ENCODE data around the gene C2CD4D. TPM values are rescaled to one million over a fixed set of nuclear protein-coding genes. Genes with fewer than 3 reads are reported as not detected.

Gene C2CD4D
- total RNA-seq, 1 experiment from 2014 or later = 1.4 TPM

DNA sequence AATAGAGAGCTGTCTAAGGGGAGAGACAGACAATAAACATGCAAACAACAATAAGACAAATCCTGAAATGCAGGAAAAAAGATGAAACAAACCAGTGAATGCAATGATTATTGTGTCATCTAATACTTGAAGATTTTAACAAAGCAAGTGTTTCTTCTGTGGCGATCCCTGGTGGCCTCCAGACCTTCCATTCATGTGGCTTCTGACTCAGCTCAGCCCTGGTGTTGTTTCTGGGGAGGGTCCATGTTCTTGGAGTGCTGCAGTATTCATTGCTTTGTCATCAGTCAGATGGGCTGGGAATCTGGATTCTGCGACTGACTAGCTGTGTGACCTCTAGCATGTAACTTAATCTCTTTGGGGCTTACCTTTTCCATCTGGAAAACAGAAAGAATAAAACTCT lies 1.5 kb upstream of the C2CD4D start:
- intact Hi-C loops (cut with micrococcal nuclease; ENCODE audit: unreplicated experiment) = no loop called here
- H3K4me3 ChIP-seq = peak overlapping the region; percentile 57; the same call in 1 of the 2 replicates
- H3K27ac ChIP-seq = peak overlapping the region; percentile 86; the same call in 1 of the 2 replicates
- H3K9me3 ChIP-seq (ENCODE audit: insufficient read depth, low read depth) = no peaks in the 10 kb centered on the region
- CTCF ChIA-PET = no interaction called here
- no TSS peak for BruUV-seq (replicated peaks)
- H3F3A ChIP-seq (ENCODE audit: insufficient read depth, low read depth) = peaks cover 26% of the 10 kb centered on the region
- peaks cover 31% of the 10 kb centered on the region for H3K4me1 ChIP-seq (replicated peaks; ENCODE audit: insufficient read depth)
- peak; percentile 22 to 32 for DNase-seq
- no peak overlapping the region for H2AFZ ChIP-seq
- POLR2A ChIA-PET (ENCODE audit: unreplicated experiment) = interaction anchor here (0.6 kb wide), 2 partner anchors 131 to 148 kb away, joined by 3 to 9 read pairs; no protein-coding TSS in a partner anchor
- no peaks in the 10 kb centered on the region for H3K36me3 ChIP-seq (ENCODE audit: low read depth)
- no peak for TF ChIP-seq EZH2 (IDR thresholded peaks at IDR 0.05; ENCODE audit: low read depth)
- TF ChIP-seq, protein P1, sequence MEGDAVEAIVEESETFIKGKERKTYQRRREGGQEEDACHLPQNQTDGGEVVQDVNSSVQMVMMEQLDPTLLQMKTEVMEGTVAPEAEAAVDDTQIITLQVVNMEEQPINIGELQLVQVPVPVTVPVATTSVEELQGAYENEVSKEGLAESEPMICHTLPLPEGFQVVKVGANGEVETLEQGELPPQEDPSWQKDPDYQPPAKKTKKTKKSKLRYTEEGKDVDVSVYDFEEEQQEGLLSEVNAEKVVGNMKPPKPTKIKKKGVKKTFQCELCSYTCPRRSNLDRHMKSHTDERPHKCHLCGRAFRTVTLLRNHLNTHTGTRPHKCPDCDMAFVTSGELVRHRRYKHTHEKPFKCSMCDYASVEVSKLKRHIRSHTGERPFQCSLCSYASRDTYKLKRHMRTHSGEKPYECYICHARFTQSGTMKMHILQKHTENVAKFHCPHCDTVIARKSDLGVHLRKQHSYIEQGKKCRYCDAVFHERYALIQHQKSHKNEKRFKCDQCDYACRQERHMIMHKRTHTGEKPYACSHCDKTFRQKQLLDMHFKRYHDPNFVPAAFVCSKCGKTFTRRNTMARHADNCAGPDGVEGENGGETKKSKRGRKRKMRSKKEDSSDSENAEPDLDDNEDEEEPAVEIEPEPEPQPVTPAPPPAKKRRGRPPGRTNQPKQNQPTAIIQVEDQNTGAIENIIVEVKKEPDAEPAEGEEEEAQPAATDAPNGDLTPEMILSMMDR (conservative IDR thresholded peaks at IDR 0.05) = no peak
- H3K27me3 ChIP-seq (ENCODE audit: insufficient read depth, low read depth) = no peaks in the 10 kb centered on the region
- H4K20me1 ChIP-seq (ENCODE audit: insufficient read depth) = no peaks in the 10 kb centered on the region
- peak overlapping the region; percentile 77 for H3K4me2 ChIP-seq
- H3K79me2 ChIP-seq (ENCODE audit: low read depth) = peaks cover 18% of the 10 kb centered on the region; the same call in 1 of the 2 replicates
- H3K9me2 ChIP-seq (ENCODE audit: insufficient read depth) = no peaks in the 10 kb centered on the region

DNA sequence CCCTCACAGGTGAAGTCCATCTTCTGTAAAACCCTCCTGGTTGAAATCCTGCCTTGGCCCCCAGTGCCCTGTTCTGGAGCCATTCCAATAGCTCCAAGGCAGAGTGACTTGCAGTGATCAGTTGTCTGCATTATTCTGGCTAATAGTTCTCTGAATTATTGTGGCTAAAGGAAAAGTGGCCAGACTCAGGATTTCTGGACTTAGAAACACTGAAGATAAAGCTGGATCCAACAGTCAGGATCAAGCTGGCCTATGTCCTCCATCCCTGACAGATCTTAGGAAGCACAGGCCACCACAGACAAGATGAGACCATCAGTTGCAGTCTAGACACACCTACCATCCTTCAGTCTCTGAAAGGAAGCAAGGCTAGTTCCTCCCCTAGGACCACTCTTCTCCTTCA lies 801 bp upstream of the C2CD4D start:
- BruUV-seq (replicated peaks) = TSS peak; percentile 66
- Histone ChIP-seq H4K20me1 (ENCODE audit: insufficient read depth) (no peaks in the 10 kb centered on the region), H3K4me1 (replicated peaks; ENCODE audit: insufficient read depth) (peaks cover 35% of the 10 kb centered on the region), H2AFZ (peak overlapping the region; percentile 80; the same call in 1 of the 2 replicates), H3K4me2 (peak overlapping the region; percentile 77), H3K4me3 (peak overlapping the region; percentile 57), H3K27ac (peak overlapping the region; percentile 86), H3K36me3 (ENCODE audit: low read depth) (no peaks in the 10 kb centered on the region), H3K9me3 (ENCODE audit: insufficient read depth, low read depth) (no peaks in the 10 kb centered on the region), H3K79me2 (ENCODE audit: low read depth) (peaks cover 18% of the 10 kb centered on the region; the same call in 1 of the 2 replicates), H3K27me3 (ENCODE audit: insufficient read depth, low read depth) (no peaks in the 10 kb centered on the region), H3K9me2 (ENCODE audit: insufficient read depth) (no peaks in the 10 kb centered on the region), H3F3A (ENCODE audit: insufficient read depth, low read depth) (peaks cover 32% of the 10 kb centered on the region)
- DNase-seq = peak in 1 of 2 experiments; percentile 33
- ChIA-PET CTCF (interaction anchor here (0.8 kb wide), 1 partner anchor 10 kb away, joined by 4 read pairs; no protein-coding TSS in a partner anchor), POLR2A (ENCODE audit: unreplicated experiment) (interaction anchor here (0.6 to 1.1 kb wide), 7 partner anchors 56 to 346 kb away, joined by 3 to 9 read pairs (median 5); no protein-coding TSS in a partner anchor)
- intact Hi-C loops (cut with micrococcal nuclease; ENCODE audit: unreplicated experiment) = no loop called here
- TF ChIP-seq, protein P1 (conservative IDR thresholded peaks at IDR 0.05) = no peak
- TF ChIP-seq EZH2 (IDR thresholded peaks at IDR 0.05; ENCODE audit: low read depth) = no peak

- H3K27me3 ChIP-seq (ENCODE audit: insufficient read depth, low read depth) = no peaks in the 10 kb centered on the region
- peaks cover 18% of the 10 kb centered on the region; the same call in 1 of the 2 replicates for H3K79me2 ChIP-seq (ENCODE audit: low read depth)
- H3K4me1 ChIP-seq (replicated peaks; ENCODE audit: insufficient read depth) = peaks cover 35% of the 10 kb centered on the region
- no peak for DNase-seq
- H3K36me3 ChIP-seq (ENCODE audit: low read depth) = no peaks in the 10 kb centered on the region
- H3F3A ChIP-seq (ENCODE audit: insufficient read depth, low read depth) = peaks cover 32% of the 10 kb centered on the region
- H3K9me2 ChIP-seq (ENCODE audit: insufficient read depth) = no peaks in the 10 kb centered on the region
- no peaks in the 10 kb centered on the region for H3K9me3 ChIP-seq (ENCODE audit: insufficient read depth, low read depth)
- H3K27ac ChIP-seq = peak overlapping the region; percentile 86
- H2AFZ ChIP-seq = peak overlapping the region; percentile 80
- H3K4me2 ChIP-seq = peak overlapping the region; percentile 77
- TSS peak; percentile 68 for BruUV-seq (replicated peaks)
- peak overlapping the region; percentile 57 for H3K4me3 ChIP-seq
- ChIA-PET CTCF (interaction anchor here (0.6 to 1.1 kb wide), 2 partner anchors 43 to 149 kb away, joined by 3 read pairs; no protein-coding TSS in a partner anchor), POLR2A (ENCODE audit: unreplicated experiment) (interaction anchor here (0.5 to 0.6 kb wide), 3 partner anchors 11 to 577 kb away, joined by 3 to 4 read pairs (median 4); no protein-coding TSS in a partner anchor)
- TF ChIP-seq, protein P1 (conservative IDR thresholded peaks at IDR 0.05) = no peak
- TF ChIP-seq EZH2 (IDR thresholded peaks at IDR 0.05; ENCODE audit: low read depth) = no peak
- intact Hi-C loops (cut with micrococcal nuclease; ENCODE audit: unreplicated experiment) = loop anchor here (1.0 to 10.0 kb wide), 6 partner anchors 70 to 554 kb away; partner anchors contain the start of genes MRPL9, THEM4 and ZNF687
- no peaks in the 10 kb centered on the region for H4K20me1 ChIP-seq (ENCODE audit: insufficient read depth)
Observed at GRCh38 chr1:151839082-151839412, 573 bp downstream of the C2CD4D start.
